Measurements from ENCODE around the gene SAG. TPM values are rescaled to one million over a fixed set of nuclear protein-coding genes. Genes with fewer than 3 reads are reported as not detected.

The SAG gene
- total and polyA plus RNA-seq, 2 experiments from 2014 or later = 0.21 TPM; not detected in 1

- TF ChIP-seq CTCF (IDR thresholded peaks at IDR 0.05; ENCODE audit: low read depth, low read length) = no peak
- no peaks in the 10 kb centered on the region for H3K4me1 ChIP-seq (ENCODE audit: low read depth)
- H3K36me3 ChIP-seq = peaks cover 30% of the 10 kb centered on the region
- no peak for DNase-seq (ENCODE audit: low read depth in 1 of 2, low spot score in 1 of 2)
- H3K27ac ChIP-seq = no peak overlapping the region
- no peaks in the 10 kb centered on the region for H3K9me3 ChIP-seq (ENCODE audit: low read depth)
- no peak overlapping the region for H3K4me3 ChIP-seq
- no peaks in the 10 kb centered on the region for H3K27me3 ChIP-seq
Measured at GRCh38 chr2:233285921-233286320, 21.7 kb upstream of the SAG start.

- no peak for DNase-seq (ENCODE audit: low read depth in 1 of 2, low spot score in 1 of 2)
- Histone ChIP-seq H3K27me3 (no peaks in the 10 kb centered on the region), H3K9me3 (ENCODE audit: low read depth) (no peaks in the 10 kb centered on the region), H3K4me3 (no peak overlapping the region), H3K36me3 (peaks cover 38% of the 10 kb centered on the region), H3K27ac (no peak overlapping the region), H3K4me1 (ENCODE audit: low read depth) (no peaks in the 10 kb centered on the region)
- no peak for TF ChIP-seq CTCF (IDR thresholded peaks at IDR 0.05; ENCODE audit: low read depth, low read length)
Measured at GRCh38 chr2:233287871-233288270, 19.7 kb upstream of the SAG start.

GRCh38 chr2:233288663-233289062 is 19.0 kb upstream of the SAG start:
- Histone ChIP-seq H3K27me3 (no peaks in the 10 kb centered on the region), H3K27ac (no peak overlapping the region), H3K4me1 (ENCODE audit: low read depth) (peaks cover 5% of the 10 kb centered on the region), H3K36me3 (peaks cover 41% of the 10 kb centered on the region), H3K4me3 (no peak overlapping the region), H3K9me3 (ENCODE audit: low read depth) (no peaks in the 10 kb centered on the region)
- TF ChIP-seq CTCF (IDR thresholded peaks at IDR 0.05; ENCODE audit: low read depth, low read length) = no peak
- no peak for DNase-seq (ENCODE audit: low read depth in 1 of 2, low spot score in 1 of 2)

- H3K27me3 ChIP-seq = no peaks in the 10 kb centered on the region
- H3K36me3 ChIP-seq = peaks cover 48% of the 10 kb centered on the region
- H3K27ac ChIP-seq = no peak overlapping the region
- no peak overlapping the region for H3K4me3 ChIP-seq
- no peak for DNase-seq (ENCODE audit: low read depth in 1 of 2, low spot score in 1 of 2)
- no peak for TF ChIP-seq CTCF (IDR thresholded peaks at IDR 0.05; ENCODE audit: low read depth, low read length)
- H3K9me3 ChIP-seq (ENCODE audit: low read depth) = no peaks in the 10 kb centered on the region
- H3K4me1 ChIP-seq (ENCODE audit: low read depth) = peaks cover 5% of the 10 kb centered on the region
Measured at GRCh38 chr2:233289648-233290047, 18.0 kb upstream of the SAG start.

- Histone ChIP-seq H3K4me3 (no peak overlapping the region), H3K27ac (no peak overlapping the region), H3K4me1 (ENCODE audit: low read depth) (peaks cover 5% of the 10 kb centered on the region), H3K27me3 (no peaks in the 10 kb centered on the region), H3K9me3 (ENCODE audit: low read depth) (no peaks in the 10 kb centered on the region), H3K36me3 (peaks cover 51% of the 10 kb centered on the region)
- no peak for TF ChIP-seq CTCF (IDR thresholded peaks at IDR 0.05; ENCODE audit: low read depth, low read length)
- no peak for DNase-seq (ENCODE audit: low read depth in 1 of 2, low spot score in 1 of 2)
Measured at GRCh38 chr2:233290051-233290845, 17.4 kb upstream of the SAG start.
